ENCODE data around the gene FAM50A.
"Not testable (repeated sequence)": the region's sequence is repeated elsewhere in the genome, so short reads cannot be mapped to it uniquely, and the experiment has no call there.

FAM50A gene, protein sequence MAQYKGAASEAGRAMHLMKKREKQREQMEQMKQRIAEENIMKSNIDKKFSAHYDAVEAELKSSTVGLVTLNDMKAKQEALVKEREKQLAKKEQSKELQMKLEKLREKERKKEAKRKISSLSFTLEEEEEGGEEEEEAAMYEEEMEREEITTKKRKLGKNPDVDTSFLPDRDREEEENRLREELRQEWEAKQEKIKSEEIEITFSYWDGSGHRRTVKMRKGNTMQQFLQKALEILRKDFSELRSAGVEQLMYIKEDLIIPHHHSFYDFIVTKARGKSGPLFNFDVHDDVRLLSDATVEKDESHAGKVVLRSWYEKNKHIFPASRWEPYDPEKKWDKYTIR

GRCh38 chrX:154443992-154444754, at the start of gene FAM50A:
Gene FAM50A, plus strand, starts transcription at chrX:154444141. Its CDS starts 95 bp downstream, at chrX:154444236.
- Mint-ChIP-seq H3K27me3 (ENCODE audit: low read depth, poor library complexity) (no peaks in the 10 kb centered on the region), H3K4me3 (peak within 1 kb of the TSS; percentile 80), H3K4me1 (peaks cover 5% of the 10 kb centered on the region), H3K36me3 (ENCODE audit: low read depth) (peaks cover 9% of the 10 kb centered on the region), H3K27ac (no peak within 1 kb of the TSS), H3K9me3 (peaks cover 58% of the 10 kb centered on the region)
- peak; percentile 79 for DNase-seq
- TF ChIP-seq, protein P1, sequence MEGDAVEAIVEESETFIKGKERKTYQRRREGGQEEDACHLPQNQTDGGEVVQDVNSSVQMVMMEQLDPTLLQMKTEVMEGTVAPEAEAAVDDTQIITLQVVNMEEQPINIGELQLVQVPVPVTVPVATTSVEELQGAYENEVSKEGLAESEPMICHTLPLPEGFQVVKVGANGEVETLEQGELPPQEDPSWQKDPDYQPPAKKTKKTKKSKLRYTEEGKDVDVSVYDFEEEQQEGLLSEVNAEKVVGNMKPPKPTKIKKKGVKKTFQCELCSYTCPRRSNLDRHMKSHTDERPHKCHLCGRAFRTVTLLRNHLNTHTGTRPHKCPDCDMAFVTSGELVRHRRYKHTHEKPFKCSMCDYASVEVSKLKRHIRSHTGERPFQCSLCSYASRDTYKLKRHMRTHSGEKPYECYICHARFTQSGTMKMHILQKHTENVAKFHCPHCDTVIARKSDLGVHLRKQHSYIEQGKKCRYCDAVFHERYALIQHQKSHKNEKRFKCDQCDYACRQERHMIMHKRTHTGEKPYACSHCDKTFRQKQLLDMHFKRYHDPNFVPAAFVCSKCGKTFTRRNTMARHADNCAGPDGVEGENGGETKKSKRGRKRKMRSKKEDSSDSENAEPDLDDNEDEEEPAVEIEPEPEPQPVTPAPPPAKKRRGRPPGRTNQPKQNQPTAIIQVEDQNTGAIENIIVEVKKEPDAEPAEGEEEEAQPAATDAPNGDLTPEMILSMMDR (IDR thresholded peaks at IDR 0.05): no peak

DNA sequence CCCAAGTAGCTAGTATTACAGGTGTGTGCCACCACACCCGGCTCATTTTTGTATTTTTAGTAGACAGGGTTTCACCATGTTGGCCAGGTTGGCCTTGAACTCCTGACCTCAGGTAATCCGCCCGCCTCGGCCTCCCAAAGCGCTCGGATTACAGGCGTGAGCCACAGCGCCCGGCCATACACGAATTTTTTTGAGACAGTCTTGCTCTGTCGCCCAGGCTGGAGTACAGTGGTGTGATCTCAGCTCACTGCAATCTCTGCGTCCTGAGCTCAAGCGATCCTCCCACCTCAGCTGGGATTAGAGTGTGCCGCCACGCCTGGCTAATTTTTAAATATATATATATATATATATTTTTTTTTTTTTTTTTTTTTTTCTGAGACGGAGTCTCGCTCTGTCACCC, 47.6 kb upstream of the FAM50A start:
- Mint-ChIP-seq H3K4me1 (peaks cover 19% of the 10 kb centered on the region), H3K9me3 (peaks cover 37% of the 10 kb centered on the region), H3K36me3 (ENCODE audit: low read depth) (peaks cover 21% of the 10 kb centered on the region)
- H3K27ac Mint-ChIP-seq; H3K27me3 Mint-ChIP-seq (ENCODE audit: low read depth, poor library complexity); H3K4me3 Mint-ChIP-seq; DNase-seq: not testable (repeated sequence)

GRCh38 chrX:154396973-154397887, 46.7 kb upstream of the FAM50A start:
- Mint-ChIP-seq H3K4me1 (peaks cover 19% of the 10 kb centered on the region), H3K4me3 (peak overlapping the region; percentile 98), H3K27me3 (ENCODE audit: low read depth, poor library complexity) (peaks cover 7% of the 10 kb centered on the region), H3K27ac (peak overlapping the region; percentile 99), H3K36me3 (ENCODE audit: low read depth) (peaks cover 21% of the 10 kb centered on the region), H3K9me3 (peaks cover 40% of the 10 kb centered on the region)
- TF ChIP-seq, protein P1 (IDR thresholded peaks at IDR 0.05): no peak
- DNase-seq: peak; percentile 63

- TF ChIP-seq, protein P1 (IDR thresholded peaks at IDR 0.05): no peak
- Mint-ChIP-seq H3K36me3 (ENCODE audit: low read depth) (peaks cover 21% of the 10 kb centered on the region), H3K27ac (peak within 1 kb of the TSS; percentile 99), H3K4me1 (peaks cover 19% of the 10 kb centered on the region), H3K4me3 (peak within 1 kb of the TSS; percentile 98), H3K9me3 (peaks cover 46% of the 10 kb centered on the region), H3K27me3 (ENCODE audit: low read depth, poor library complexity) (peaks cover 7% of the 10 kb centered on the region)
- DNase-seq: peak; percentile 84
Measured at GRCh38 chrX:154397888-154398667, 45.9 kb upstream of the FAM50A start, which contains the start of gene RPL10. Gene RPL10, plus strand, starts transcription at chrX:154398377. Its CDS starts 143 bp downstream, at chrX:154398520.

- H3K27ac Mint-ChIP-seq: peak overlapping the region; percentile 99
- H3K36me3 Mint-ChIP-seq (ENCODE audit: low read depth): peaks cover 27% of the 10 kb centered on the region
- H3K27me3 Mint-ChIP-seq (ENCODE audit: low read depth, poor library complexity): peaks cover 7% of the 10 kb centered on the region
- H3K4me1 Mint-ChIP-seq: peaks cover 19% of the 10 kb centered on the region
- peak; percentile 77 for DNase-seq
- TF ChIP-seq, protein P1 (IDR thresholded peaks at IDR 0.05): peak; percentile 63
- H3K9me3 Mint-ChIP-seq: peaks cover 54% of the 10 kb centered on the region
- H3K4me3 Mint-ChIP-seq: peak overlapping the region; percentile 98
Measured at GRCh38 chrX:154398668-154399526, 45.0 kb upstream of the FAM50A start.
